ENCODE data around the gene CFDP1. TPM values are rescaled to one million over a fixed set of nuclear protein-coding genes. Genes with fewer than 3 reads are reported as not detected.

The CFDP1 gene
- total and polyA plus RNA-seq, 10 donors: 56.1 to 222 (median 108) TPM

- Histone ChIP-seq H3K27me3 (replicated peaks in 1 of 7) (peaks cover 0 to 35% (median 0%) of the 10 kb centered on the region in 7 donors), H3K4me1 (peaks cover 7 to 32% (median 15%) of the 10 kb centered on the region in 6 donors), H3K27ac (no peak overlapping the region), H3K9me3 (no peaks in the 10 kb centered on the region), H3K4me3 (no peak overlapping the region), H3K36me3 (peaks cover 0 to 5% (median 0%) of the 10 kb centered on the region in 6 donors)
- intact Hi-C loops (cut with DNase I; ENCODE audit: low total_unique reads): no loop called here
- 82 to 96% (median 88%) methylated on average over 4 of the region's 4 CpGs for WGBS, 5 donors
- TF ChIP-seq POLR2AphosphoS5 (IDR thresholded peaks at IDR 0.05) (no peak), CTCF (IDR thresholded peaks at IDR 0.05 in 8 of 11, conservative IDR thresholded peaks at IDR 0.05 in 3 of 11) (no peak), POLR2A (IDR thresholded peaks at IDR 0.05) (no peak)
- no peak for DNase-seq
Observed at GRCh38 chr16:75329943-75330342, 103.4 kb downstream of the CFDP1 start.

- intact Hi-C loops (cut with DNase I; ENCODE audit: low total_unique reads): no loop called here
- no peak for DNase-seq
- WGBS, 5 donors: 61 to 71% (median 67%) methylated on average over 5 of the region's 5 CpGs
- Histone ChIP-seq H3K27me3 (replicated peaks in 1 of 7) (peaks cover 0 to 28% (median 0%) of the 10 kb centered on the region in 7 donors), H3K36me3 (peaks cover 0 to 5% (median 0%) of the 10 kb centered on the region in 6 donors), H3K4me3 (no peak overlapping the region), H3K27ac (peak overlapping the region in 2 of 8 donors; percentile 16 to 54), H3K9me3 (no peaks in the 10 kb centered on the region), H3K4me1 (peaks cover 0 to 19% (median 0%) of the 10 kb centered on the region in 6 donors)
- no peak for TF ChIP-seq CTCF (IDR thresholded peaks at IDR 0.05 in 8 of 11, conservative IDR thresholded peaks at IDR 0.05 in 3 of 11)
- TF ChIP-seq POLR2AphosphoS5 (IDR thresholded peaks at IDR 0.05): no peak
- TF ChIP-seq POLR2A (IDR thresholded peaks at IDR 0.05): no peak
Observed at GRCh38 chr16:75326333-75326732, 107.0 kb downstream of the CFDP1 start.

- TF ChIP-seq POLR2A (IDR thresholded peaks at IDR 0.05): no peak
- no peak for TF ChIP-seq CTCF (IDR thresholded peaks at IDR 0.05 in 8 of 11, conservative IDR thresholded peaks at IDR 0.05 in 3 of 11)
- no peak for TF ChIP-seq POLR2AphosphoS5 (IDR thresholded peaks at IDR 0.05)
- intact Hi-C loops (cut with DNase I; ENCODE audit: low total_unique reads): no loop called here
- H3K36me3 ChIP-seq: peaks cover 0 to 5% (median 0%) of the 10 kb centered on the region in 6 donors
- no peak overlapping the region for H3K27ac ChIP-seq
- no peaks in the 10 kb centered on the region for H3K9me3 ChIP-seq
- 69 to 92% (median 81%) methylated on average over 3 of the region's 3 CpGs for WGBS, 5 donors
- peaks cover 13 to 43% (median 18%) of the 10 kb centered on the region in 6 donors for H3K4me1 ChIP-seq
- H3K4me3 ChIP-seq: no peak overlapping the region
- H3K27me3 ChIP-seq (replicated peaks in 1 of 7): peaks cover 0 to 43% (median 0%) of the 10 kb centered on the region in 7 donors
- DNase-seq: no peak
Observed at GRCh38 chr16:75323933-75324332, 109.4 kb downstream of the CFDP1 start.

GRCh38 chr16:75323198-75323597, 110.1 kb downstream of the CFDP1 start:
- 76 to 87% (median 82%) methylated on average over 4 of the region's 4 CpGs for WGBS, 5 donors
- peaks cover 13 to 49% (median 23%) of the 10 kb centered on the region in 6 donors for H3K4me1 ChIP-seq
- intact Hi-C loops (cut with DNase I; ENCODE audit: low total_unique reads): no loop called here
- H3K27me3 ChIP-seq (replicated peaks in 1 of 7): peaks cover 0 to 49% (median 0%) of the 10 kb centered on the region in 7 donors
- no peaks in the 10 kb centered on the region for H3K9me3 ChIP-seq
- DNase-seq: no peak
- TF ChIP-seq POLR2AphosphoS5 (IDR thresholded peaks at IDR 0.05): no peak
- no peak for TF ChIP-seq CTCF (IDR thresholded peaks at IDR 0.05 in 8 of 11, conservative IDR thresholded peaks at IDR 0.05 in 3 of 11)
- no peak for TF ChIP-seq POLR2A (IDR thresholded peaks at IDR 0.05)
- H3K36me3 ChIP-seq: peaks cover 0 to 5% (median 0%) of the 10 kb centered on the region in 6 donors
- H3K4me3 ChIP-seq: no peak overlapping the region
- H3K27ac ChIP-seq: no peak overlapping the region

All from spleen (tissue), 11 donors.